Natural killer cell (primary cell): ENCODE results near the gene DNASE1L3. TPM values are rescaled to one million over a fixed set of nuclear protein-coding genes. Genes with fewer than 3 reads are reported as not detected.

Experiments
- ATAC-seq, 3 donors: fragments of 150-1000 bp in 2 of 3; fragments of 200-7000 bp in 1 of 3; cut with Tn5 transposase; 1 replicate in 1 of 3; 2 replicates in 2 of 3; pipeline ENCODE4 v1.10.0; 2021; ENCODE audit warnings: mild to moderate bottlenecking in 2 of 3, moderate library complexity in 2 of 3
- DNase-seq, 2 donors: peaks; one replicate each; pipeline versions ENCODE4 v3.0.0 to v3.0.0-alpha.2; 2013 to 2021; ENCODE audit warnings: mixed read lengths in 1 of 2
- H3K27ac ChIP-seq: one replicate; pipeline ENCODE4 v1.5.1; 2013; ENCODE audit warnings: mild to moderate bottlenecking, low read length
- H3K27me3 ChIP-seq: one replicate; pipeline ENCODE4 v1.6.1; 2013; ENCODE audit warnings: low read length; ENCODE audit not compliant: control insufficient read depth, insufficient read depth
- H3K36me3 ChIP-seq: one replicate; pipeline ENCODE4 v1.6.1; 2013; ENCODE audit warnings: low read length; ENCODE audit not compliant: control insufficient read depth, insufficient read depth
- H3K4me1 ChIP-seq: one replicate; pipeline ENCODE4 v1.6.1; 2013; ENCODE audit warnings: low read length; ENCODE audit not compliant: control insufficient read depth, insufficient read depth
- H3K4me3 ChIP-seq: one replicate; pipeline ENCODE4 v1.5.1; 2013; ENCODE audit warnings: low read length
- H3K9me3 ChIP-seq: one replicate; pipeline ENCODE4 v1.6.1; 2013; ENCODE audit warnings: low read length; ENCODE audit not compliant: control insufficient read depth, insufficient read depth
- H3K27ac Mint-ChIP-seq, 2 donors: one replicate each; pipeline ENCODE4 v1.8.0; 2022; ENCODE audit warnings: mild to moderate bottlenecking in 2 of 2, mixed read lengths in 2 of 2, moderate library complexity in 1 of 2
- H3K27me3 Mint-ChIP-seq, 2 donors: one replicate each; pipeline ENCODE4 v1.8.0; 2022; ENCODE audit warnings: low read depth in 2 of 2, mixed read lengths in 2 of 2
- H3K36me3 Mint-ChIP-seq: one replicate; pipeline ENCODE4 v1.8.0; 2022; ENCODE audit warnings: mixed read lengths
- H3K4me1 Mint-ChIP-seq, 2 donors: one replicate each; pipeline ENCODE4 v1.8.0; 2022; ENCODE audit warnings: mixed read lengths in 2 of 2
- H3K4me3 Mint-ChIP-seq: one replicate; pipeline ENCODE4 v1.8.0; 2022; ENCODE audit warnings: mild to moderate bottlenecking, moderate library complexity, mixed read lengths
- H3K9me3 Mint-ChIP-seq, 2 donors: one replicate each; pipeline ENCODE4 v1.8.0; 2022; ENCODE audit warnings: mixed read lengths in 2 of 2
- CTCF ChIP-seq: fragments of 200-600 bp; IDR thresholded peaks from one replicate; pipeline ENCODE4 v1.8.0; 2022; ENCODE audit warnings: antibody characterized with exemption
- WGBS: methylation state at CpG from one replicate; pipeline ENCODE4 v1.1.7; 2013; ENCODE audit warnings: missing lambda C conversion rate; ENCODE audit not compliant: insufficient coverage; 5-methylcytosine and 5-hydroxymethylcytosine counted together
- intact Hi-C: fragments of 100-400 bp; cut with micrococcal nuclease; formaldehyde crosslinking; loops from one replicate; pipeline ENCODE4 v1.14.2; 2022
- total RNA-seq, 4 donors: library from RNA; stranded (reverse); fragments of 120-200 nt in 1 of 4; gene quantifications; one replicate each; pipeline versions ENCODE4 v1.2.3 to v1.2.4, GENCODE V29; 2013 to 2022

Gene DNASE1L3
- total RNA-seq, 3 donors from 2014 or later (not counting 1 experiment from before 2014, with no cell fraction given): 1.3 TPM; not detected in 2

GRCh38 chr3:58176185-58176530, 34.6 kb downstream of the DNASE1L3 start:
- Mint-ChIP-seq H3K9me3 (no peaks in the 10 kb centered on the region), H3K36me3 (no peaks in the 10 kb centered on the region), H3K4me3 (no peak overlapping the region), H3K27ac (no peak overlapping the region), H3K4me1 (peaks cover 0 to 12% of the 10 kb centered on the region in 2 donors), H3K27me3 (peaks cover 0 to 10% of the 10 kb centered on the region in 2 donors)
- ATAC-seq (no peak), DNase-seq (no peak)
- WGBS: 97% methylated on average over 3 of the region's 3 CpGs
- H3K4me3 ChIP-seq: no peak overlapping the region
- H3K36me3 ChIP-seq: no peaks in the 10 kb centered on the region
- TF ChIP-seq CTCF: no peak
- no peaks in the 10 kb centered on the region for H3K9me3 ChIP-seq
- H3K4me1 ChIP-seq: peaks cover 21% of the 10 kb centered on the region
- no peak overlapping the region for H3K27ac ChIP-seq
- intact Hi-C loops: loop anchor here (2.0 kb wide), 1 partner anchor 41 kb away; no protein-coding TSS in a partner anchor
- H3K27me3 ChIP-seq: peaks cover 2% of the 10 kb centered on the region

GRCh38 chr3:58175437-58176184, 35.2 kb downstream of the DNASE1L3 start:
- ATAC-seq (no peak), DNase-seq (no peak)
- H3K27me3 Mint-ChIP-seq: peaks cover 0 to 10% of the 10 kb centered on the region in 2 donors
- H3K27ac Mint-ChIP-seq: no peak overlapping the region
- no peak overlapping the region for H3K4me3 ChIP-seq
- no peaks in the 10 kb centered on the region for H3K36me3 ChIP-seq
- intact Hi-C loops: loop anchor here (2.0 kb wide), 1 partner anchor 41 kb away; no protein-coding TSS in a partner anchor
- peaks cover 21% of the 10 kb centered on the region for H3K4me1 ChIP-seq
- peaks cover 0 to 12% of the 10 kb centered on the region in 2 donors for H3K4me1 Mint-ChIP-seq
- H3K9me3 ChIP-seq: no peaks in the 10 kb centered on the region
- WGBS: 28% methylated on average over 17 of the region's 18 CpGs
- H3K27ac ChIP-seq: no peak overlapping the region
- H3K36me3 Mint-ChIP-seq: no peaks in the 10 kb centered on the region
- peaks cover 2% of the 10 kb centered on the region for H3K27me3 ChIP-seq
- H3K9me3 Mint-ChIP-seq: no peaks in the 10 kb centered on the region
- no peak for TF ChIP-seq CTCF
- no peak overlapping the region for H3K4me3 Mint-ChIP-seq

- H3K27me3 Mint-ChIP-seq: peaks cover 0 to 10% of the 10 kb centered on the region in 2 donors
- DNase-seq: no peak
- intact Hi-C loops: no loop called here
Observed at GRCh38 chr3:58175187-58175436, 35.7 kb downstream of the DNASE1L3 start.

More at GRCh38 chr3:58175187-58175436, 35.7 kb downstream of the DNASE1L3 start:
- no peaks in the 10 kb centered on the region for H3K36me3 ChIP-seq
- no peak for ATAC-seq
- H3K4me1 ChIP-seq: peaks cover 21% of the 10 kb centered on the region
- Mint-ChIP-seq H3K27ac (no peak overlapping the region), H3K9me3 (no peaks in the 10 kb centered on the region), H3K4me1 (peaks cover 0 to 12% of the 10 kb centered on the region in 2 donors), H3K36me3 (no peaks in the 10 kb centered on the region), H3K4me3 (no peak overlapping the region)
- no peaks in the 10 kb centered on the region for H3K9me3 ChIP-seq
- peaks cover 2% of the 10 kb centered on the region for H3K27me3 ChIP-seq
- no peak overlapping the region for H3K27ac ChIP-seq
- 49% methylated on average over 2 of the region's 3 CpGs for whole genome bisulfite sequencing
- no peak overlapping the region for H3K4me3 ChIP-seq
- TF ChIP-seq CTCF: no peak
